ENCODE results near the gene EML4.

EML4 gene

GRCh38 chr2:42147641-42148274 lies 21.4 kb upstream of the EML4 start:
- no peak for TF ChIP-seq CTCF (IDR thresholded peaks at IDR 0.05)

DNA sequence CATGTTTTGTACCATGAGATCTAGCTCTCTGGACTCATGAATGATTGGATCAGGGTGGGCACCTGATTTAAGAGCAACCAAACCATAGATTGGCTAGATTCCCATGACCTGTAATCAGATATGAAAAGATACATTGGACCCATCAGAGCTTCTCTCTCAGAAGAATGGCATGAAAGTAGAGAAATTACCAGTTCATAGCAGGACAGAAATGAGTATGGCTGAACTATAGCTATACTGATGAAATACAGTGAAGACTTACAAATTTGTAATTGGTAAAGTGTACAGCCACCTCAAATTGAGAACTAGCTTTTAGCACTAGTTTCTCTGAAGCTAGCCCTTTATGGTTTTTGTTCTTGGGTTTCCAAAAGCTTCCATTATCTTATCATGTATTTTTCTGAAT lies 19.0 kb upstream of the EML4 start:
- TF ChIP-seq CTCF (IDR thresholded peaks at IDR 0.05), result no peak

DNA sequence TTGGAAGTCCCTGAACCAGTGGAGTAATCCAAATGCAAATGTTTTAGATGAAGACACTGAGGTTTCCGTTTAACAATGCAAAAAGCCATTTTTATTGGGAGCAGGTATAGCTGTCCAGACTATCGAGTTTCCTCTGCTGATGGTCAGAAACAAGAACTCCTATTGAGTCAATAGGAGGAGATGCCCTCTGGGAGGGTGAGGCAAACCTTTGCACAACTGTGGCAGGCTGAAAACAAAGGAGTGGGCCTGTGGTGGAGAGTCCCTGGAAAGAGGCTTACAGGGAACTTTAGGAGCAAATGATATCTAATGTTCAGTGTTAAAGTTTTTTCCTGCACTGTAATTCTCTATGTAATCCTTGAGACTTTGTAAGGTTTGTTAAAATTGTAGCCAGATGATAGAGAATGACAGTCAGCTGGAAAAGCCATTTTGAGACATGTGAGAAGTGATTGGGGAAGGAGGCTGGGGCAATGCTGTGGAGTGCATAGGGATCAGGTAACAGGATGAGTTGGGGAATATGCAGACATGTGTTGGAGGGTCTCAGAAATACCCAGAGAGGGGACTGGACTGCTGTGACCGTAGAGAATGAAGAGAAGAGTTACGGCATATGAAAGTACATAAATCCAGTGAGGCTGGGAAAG lies 15.1 kb upstream of the EML4 start:
- TF ChIP-seq CTCF (IDR thresholded peaks at IDR 0.05), result no peak

GRCh38 chr2:42156721-42157120 lies 12.4 kb upstream of the EML4 start:
- TF ChIP-seq CTCF (IDR thresholded peaks at IDR 0.05), result no peak

GRCh38 chr2:42161444-42161843 lies 7.7 kb upstream of the EML4 start:
- no peak for TF ChIP-seq CTCF (IDR thresholded peaks at IDR 0.05)

DNA sequence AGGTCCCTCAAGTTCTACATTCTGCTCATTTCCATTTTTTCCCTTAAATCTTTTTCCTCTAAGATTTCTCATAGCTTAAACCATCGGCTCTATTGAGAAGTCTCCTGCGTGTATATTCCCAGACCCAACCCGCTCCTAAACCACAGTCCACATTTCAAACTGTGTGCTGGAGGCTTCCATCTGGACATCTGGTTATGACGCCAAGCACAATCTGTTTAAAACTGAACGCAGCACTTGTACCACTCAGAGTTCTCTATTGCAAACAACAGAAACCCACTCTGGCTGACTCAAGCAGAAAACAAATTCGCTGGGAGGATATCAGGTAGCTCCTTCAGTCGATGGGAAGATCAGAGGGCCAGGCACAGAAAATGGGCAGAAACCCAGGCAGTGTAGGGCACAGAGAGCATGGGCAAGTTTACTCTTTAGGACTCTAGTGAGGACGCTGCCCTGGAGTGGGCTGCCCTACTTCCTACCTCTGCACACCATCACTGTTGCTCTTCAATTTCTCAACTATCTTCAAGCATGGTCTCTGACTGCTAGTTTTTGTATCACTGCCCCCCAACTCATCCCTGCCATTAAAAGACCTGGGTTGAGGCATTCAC lies 5.6 kb upstream of the EML4 start:
- TF ChIP-seq CTCF (IDR thresholded peaks at IDR 0.05), result no peak

- TF ChIP-seq CTCF (IDR thresholded peaks at IDR 0.05), result no peak
Measured at GRCh38 chr2:42164046-42164445, 5.1 kb upstream of the EML4 start.
